CD4-positive, alpha-beta T cell treated with Interleukin-15 for 4 hours (primary cell): ENCODE results near the gene DAPK1.

Source experiments
- DNase-seq: peaks from one replicate; pipeline ENCODE4 v3.0.0-alpha.2; 2020; ENCODE audit warnings: low spot score

The DAPK1 gene

GRCh38 chr9:87497604-87498045, at the start of gene DAPK1:
TSS of gene DAPK1 (plus strand) at chr9:87497867. CDS start at chr9:87499078, 1,211 bp downstream.
- DNase-seq, result no peak

- no peak for DNase-seq
Observed at GRCh38 chr9:87451149-87451548, 46.5 kb upstream of the DAPK1 start.

- no peak for DNase-seq
Observed at GRCh38 chr9:87455407-87455806, 42.3 kb upstream of the DAPK1 start.

GRCh38 chr9:87461256-87461655, 36.4 kb upstream of the DAPK1 start:
- DNase-seq, result no peak

DNA sequence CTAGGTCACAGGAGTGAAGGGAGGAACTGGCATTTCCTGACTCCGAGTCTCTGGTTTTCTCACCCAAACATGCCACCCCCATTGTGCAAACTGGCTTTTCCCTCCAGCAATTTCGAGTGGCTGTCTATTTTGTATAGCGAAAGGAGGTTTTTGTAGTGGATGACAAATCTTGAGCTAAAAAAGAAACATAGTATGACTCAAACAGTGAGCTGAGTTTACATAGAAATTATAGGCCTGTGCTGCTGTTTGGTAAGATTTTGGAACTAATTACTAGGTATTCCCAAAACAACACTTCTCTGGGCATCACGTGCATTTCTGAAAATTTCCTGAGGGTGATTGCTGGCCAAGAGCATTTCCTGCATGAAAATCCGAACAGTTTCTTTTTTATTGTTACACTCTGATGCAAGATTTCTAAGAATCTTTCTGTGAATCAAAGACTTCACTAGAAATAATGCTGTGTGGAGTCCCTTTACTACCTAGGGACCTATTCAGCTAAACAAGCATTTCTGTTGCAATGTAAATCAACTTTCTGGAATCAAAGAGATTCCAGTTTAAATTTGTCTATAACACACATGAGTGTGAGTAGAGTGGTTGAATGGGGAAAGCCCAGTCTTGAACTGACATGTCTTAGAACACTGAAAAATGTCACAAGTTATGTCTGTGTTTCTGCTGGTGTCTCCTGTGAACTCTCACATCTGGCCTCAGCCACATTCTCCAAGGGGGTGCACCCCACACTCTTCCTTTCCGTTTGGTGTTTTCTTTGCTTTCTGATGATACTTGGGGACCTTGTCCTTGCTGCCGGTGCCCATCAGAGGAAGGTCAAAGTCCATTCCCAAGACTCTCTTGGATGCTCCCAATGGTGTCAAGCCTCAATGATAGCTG, 33.3 kb upstream of the DAPK1 start:
- no peak for DNase-seq

DNA sequence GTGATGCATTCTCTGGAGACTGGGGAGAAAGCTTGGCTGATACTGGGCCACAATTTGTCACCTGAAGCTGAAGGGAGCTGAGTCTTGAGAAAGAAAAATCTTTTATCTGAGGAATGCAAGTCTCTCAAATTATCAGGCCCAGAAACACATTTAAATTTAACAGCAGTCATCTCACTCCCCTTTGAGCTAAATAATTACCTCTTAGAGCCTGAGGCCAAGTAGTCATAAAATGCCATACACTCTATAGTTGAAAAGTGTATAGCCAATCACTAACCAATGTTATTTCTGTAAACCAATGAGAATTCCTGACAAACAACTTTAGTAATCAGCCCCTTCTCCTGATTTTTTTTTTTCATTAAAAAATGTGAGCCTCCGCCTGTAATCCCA, 32.7 kb upstream of the DAPK1 start:
- no peak for DNase-seq

GRCh38 chr9:87465816-87466215, 31.9 kb upstream of the DAPK1 start:
- DNase-seq, result no peak

- DNase-seq, result no peak
Observed at GRCh38 chr9:87467187-87467586, 30.5 kb upstream of the DAPK1 start.

GRCh38 chr9:87469793-87470465, 27.7 kb upstream of the DAPK1 start:
- DNase-seq, result no peak

- DNase-seq, result no peak
Observed at GRCh38 chr9:87471746-87472145, 25.9 kb upstream of the DAPK1 start.

- no peak for DNase-seq
Observed at GRCh38 chr9:87475463-87475862, 22.2 kb upstream of the DAPK1 start.

GRCh38 chr9:87478226-87478992, 19.3 kb upstream of the DAPK1 start:
- no peak for DNase-seq

GRCh38 chr9:87479801-87480201, 17.9 kb upstream of the DAPK1 start:
- DNase-seq, result no peak

DNA sequence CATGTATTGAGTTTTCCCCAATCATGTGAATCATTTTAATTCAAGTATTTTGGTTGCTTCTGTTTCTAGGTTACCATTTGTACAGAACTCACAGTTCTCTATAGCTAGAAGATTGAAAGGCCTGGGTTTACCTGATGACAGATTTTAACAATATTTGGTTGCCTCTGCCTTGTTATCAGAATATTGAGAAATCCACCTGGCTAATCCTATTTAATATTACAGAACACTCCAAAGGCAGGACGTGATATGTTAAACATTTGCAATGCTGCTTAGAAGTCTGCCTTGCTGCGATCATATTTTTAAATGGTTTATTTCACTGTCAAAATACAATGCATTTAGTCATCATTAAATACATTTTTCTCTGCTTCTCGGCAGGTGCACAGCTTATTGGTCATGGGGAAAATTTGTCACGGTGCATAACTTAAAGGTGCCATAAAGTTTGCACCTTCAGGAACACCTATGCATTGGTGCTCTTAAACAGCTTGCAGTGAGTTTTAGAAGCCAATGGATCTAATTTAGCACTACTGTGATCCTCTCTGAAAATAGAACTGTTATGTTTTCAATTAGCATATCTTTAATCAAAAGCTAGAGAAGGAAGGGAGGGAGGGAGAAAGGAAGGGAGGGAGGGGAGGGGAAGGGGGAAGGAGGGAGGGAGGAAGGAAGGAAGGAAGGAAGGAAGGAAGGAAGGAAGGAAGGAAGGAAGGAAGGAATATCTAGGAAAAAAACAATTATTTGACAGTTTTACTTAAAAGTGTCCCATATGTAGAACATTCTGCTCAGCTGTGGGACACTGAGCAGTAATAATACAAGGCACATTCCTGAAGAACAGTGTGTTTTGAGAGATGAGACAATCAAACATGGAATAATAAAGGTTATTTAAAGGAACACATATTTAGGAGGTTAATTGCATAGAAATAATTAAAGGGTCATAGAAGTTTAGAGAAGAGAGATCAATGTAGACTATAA, 15.5 kb upstream of the DAPK1 start:
- no peak for DNase-seq

DNA sequence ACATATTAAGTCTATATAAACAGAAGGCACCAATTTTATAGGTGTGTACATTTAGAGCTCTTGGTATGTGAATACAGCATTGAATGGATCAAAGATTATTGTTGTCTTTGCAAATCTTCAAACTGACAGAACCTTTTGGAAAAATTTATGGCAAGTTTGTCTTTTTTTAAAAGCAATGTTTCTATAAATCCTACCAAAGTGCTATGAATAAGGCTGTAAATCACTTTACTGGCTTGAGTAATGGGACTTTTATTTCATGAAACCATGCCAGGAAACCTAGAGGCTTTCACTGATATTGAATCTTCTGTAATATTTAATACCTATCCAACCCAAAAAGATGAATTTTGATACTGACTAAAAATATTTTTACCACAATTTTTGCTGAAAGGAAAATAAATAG, 7.4 kb upstream of the DAPK1 start:
- DNase-seq, result no peak

GRCh38 chr9:87490907-87491306, 6.8 kb upstream of the DAPK1 start:
- no peak for DNase-seq

DNA sequence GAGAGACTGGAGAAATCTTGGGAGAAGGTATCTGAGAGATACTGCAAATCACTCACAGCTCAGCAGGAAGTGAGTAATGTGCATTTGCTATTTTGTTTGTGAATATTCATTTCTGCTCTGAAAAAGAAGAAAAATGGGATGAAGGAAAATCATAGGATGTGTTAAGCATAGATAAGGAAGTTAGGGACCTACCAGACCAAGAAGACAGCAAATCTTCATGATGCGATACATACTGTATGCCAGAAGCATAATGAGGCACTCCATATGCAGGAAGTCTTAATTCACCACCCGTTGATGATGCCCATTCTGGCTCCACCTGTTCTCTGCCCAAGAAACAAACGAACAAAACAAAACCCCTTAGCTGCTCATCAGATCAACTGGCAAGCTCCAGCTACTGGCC, 6.1 kb upstream of the DAPK1 start:
- no peak for DNase-seq

GRCh38 chr9:87492642-87493041, 5.0 kb upstream of the DAPK1 start:
- DNase-seq, result no peak

DNA sequence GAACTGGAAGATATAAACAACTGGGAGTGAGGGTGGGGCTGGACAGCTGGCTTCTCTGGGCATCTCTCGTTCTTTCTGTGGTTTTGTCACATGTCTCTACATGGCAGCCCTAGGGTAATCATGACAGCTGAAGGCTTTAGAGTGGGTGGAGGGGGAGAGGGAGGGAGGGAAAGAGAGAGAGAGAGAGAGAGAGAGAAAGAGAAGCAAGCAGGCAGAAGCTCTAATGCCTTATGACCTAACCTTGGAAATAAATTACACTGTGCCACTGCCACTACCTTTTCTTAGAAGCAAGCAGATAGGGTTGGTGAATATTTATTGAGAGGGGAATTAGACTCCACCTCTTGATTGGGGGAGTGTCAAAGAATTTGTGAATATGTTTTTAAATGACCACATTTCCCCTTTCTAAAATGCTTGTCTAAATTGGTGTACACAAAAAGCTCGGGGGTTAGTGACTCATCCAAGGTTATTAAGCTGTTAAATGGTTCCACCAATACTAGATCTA, 2.6 kb upstream of the DAPK1 start:
- DNase-seq, result no peak

DNA sequence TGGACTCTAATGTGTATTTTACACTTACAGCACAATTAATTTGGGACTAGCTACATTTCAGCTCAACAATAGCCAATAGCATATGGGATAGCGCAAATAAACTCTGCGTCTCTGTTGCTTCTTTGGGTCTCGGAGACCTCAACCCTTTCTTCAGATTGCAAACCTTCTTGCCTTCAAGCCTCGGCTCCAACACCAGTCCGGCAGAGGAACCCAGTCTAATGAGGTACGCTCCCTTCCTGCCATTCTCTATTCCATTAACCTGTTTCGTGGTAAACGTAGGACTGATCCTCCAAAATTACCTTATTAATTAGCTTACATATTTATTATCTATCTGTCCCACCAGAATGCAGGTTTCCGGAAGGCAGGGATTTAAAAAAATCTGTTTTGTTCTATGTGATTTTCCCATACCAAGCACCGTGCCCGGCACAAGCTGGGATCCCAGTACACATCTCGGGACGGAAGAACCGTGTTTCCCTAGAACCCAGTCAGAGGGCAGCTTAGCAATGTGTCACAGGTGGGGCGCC, 525 bp upstream of the DAPK1 start:
- DNase-seq, result no peak
